ENCODE data around the gene CDK14.

Gene CDK14

DNA sequence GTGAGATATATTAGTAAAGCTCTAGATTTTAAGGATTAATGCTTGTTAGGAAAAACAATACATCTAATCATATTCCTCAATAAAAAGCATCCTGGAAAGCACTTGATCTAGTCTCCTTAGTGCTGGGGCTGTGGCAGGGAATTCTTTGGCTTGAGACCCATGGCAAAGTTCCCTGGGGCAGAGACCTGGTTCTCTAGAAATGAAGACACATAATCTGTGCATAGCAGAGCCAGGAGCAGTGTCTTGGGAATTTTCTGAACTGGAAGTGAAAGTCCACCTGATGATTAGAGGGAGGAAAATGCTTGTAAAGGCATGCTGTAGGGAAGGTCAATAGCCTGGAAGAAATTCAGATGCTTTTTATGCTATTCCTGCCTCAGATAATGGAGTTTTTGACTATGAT lies 247.4 kb downstream of the CDK14 start:
- DNase-seq (ENCODE audit: low read depth), result no peak

- DNase-seq (ENCODE audit: low read depth), result no peak
These were observed 248.3 kb downstream of the CDK14 start for GRCh38 chr7:90844421-90844820.

GRCh38 chr7:90846192-90846591 lies 250.1 kb downstream of the CDK14 start:
- DNase-seq (ENCODE audit: low read depth), result no peak

DNA sequence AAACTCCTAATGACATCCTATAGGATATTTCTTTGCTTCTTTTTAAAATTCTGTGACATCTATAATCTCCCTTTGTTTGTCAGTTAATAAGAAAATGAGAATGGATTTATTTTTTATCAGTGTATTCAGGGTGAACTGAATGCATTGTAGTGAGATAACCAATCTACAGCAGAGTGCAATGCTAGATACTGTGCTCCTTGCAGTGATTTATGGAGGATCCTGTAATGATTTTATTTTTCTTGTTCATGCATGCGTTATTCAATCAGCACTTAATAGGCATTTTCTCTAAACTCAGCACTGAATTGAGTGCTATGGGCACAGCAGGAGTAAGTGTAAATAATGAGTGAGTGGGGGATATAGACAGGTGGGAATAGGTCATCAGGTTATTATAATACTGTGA lies 253.9 kb downstream of the CDK14 start:
- no peak for DNase-seq (ENCODE audit: low read depth)

- DNase-seq (ENCODE audit: low read depth), result no peak
These were observed 254.3 kb downstream of the CDK14 start for GRCh38 chr7:90850471-90850870.

- DNase-seq (ENCODE audit: low read depth), result no peak
These were observed 257.1 kb downstream of the CDK14 start for GRCh38 chr7:90853205-90853604.

- DNase-seq (ENCODE audit: low read depth), result no peak
These were observed 260.4 kb downstream of the CDK14 start for GRCh38 chr7:90856351-90857070.

- no peak for DNase-seq (ENCODE audit: low read depth)
These were observed 261.5 kb downstream of the CDK14 start for GRCh38 chr7:90857603-90858002.

GRCh38 chr7:90858546-90858945 lies 262.4 kb downstream of the CDK14 start:
- DNase-seq (ENCODE audit: low read depth), result no peak

DNA sequence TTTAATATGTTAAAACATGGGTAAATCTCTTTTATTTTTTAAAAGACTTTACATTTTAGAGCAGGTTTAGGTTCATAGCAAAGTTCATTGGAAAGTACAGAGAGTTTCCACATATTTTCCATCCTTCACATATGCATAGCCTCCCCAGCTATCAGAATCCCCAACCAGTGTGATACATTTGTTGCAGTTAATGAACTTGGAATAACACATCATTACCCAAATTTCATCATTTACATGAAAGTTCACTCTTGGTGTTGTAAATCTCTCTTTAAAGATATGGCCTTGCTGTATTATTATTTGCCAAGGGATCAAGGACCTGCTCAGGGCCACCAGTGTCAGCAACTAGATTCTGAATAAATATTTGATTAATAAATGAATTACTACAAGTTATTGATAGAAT lies 263.4 kb downstream of the CDK14 start:
- no peak for DNase-seq (ENCODE audit: low read depth)

GRCh38 chr7:90864088-90864487 lies 268.0 kb downstream of the CDK14 start:
- no peak for DNase-seq (ENCODE audit: low read depth)

- DNase-seq (ENCODE audit: low read depth), result no peak
These were observed 273.2 kb downstream of the CDK14 start for GRCh38 chr7:90869335-90869734.

- no peak for DNase-seq (ENCODE audit: low read depth)
These were observed 280.6 kb downstream of the CDK14 start for GRCh38 chr7:90876701-90877100.

GRCh38 chr7:90877201-90877600 lies 281.1 kb downstream of the CDK14 start:
- no peak for DNase-seq (ENCODE audit: low read depth)

DNA sequence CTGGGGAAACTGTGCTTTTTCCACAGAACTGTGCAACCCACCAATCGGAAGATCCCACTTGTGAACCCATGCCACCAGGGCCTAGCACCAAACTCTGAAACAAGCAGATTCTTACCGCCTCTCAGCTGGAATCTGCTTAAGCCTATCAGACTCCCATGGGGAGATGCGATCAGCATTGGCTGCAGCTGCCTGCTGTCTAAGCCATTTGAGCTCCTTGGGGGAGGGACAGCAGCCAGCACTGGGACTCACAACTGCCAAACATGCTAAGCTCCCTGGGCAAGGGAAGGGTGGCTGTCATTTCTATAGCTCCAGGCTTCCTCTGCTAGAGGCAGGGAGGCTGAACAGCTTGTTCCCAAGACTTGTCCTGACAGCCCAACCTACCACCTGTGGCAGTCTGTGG lies 283.8 kb downstream of the CDK14 start:
- DNase-seq (ENCODE audit: low read depth), result no peak

- no peak for DNase-seq (ENCODE audit: low read depth)
These were observed 290.3 kb downstream of the CDK14 start for GRCh38 chr7:90886416-90886815.

DNA sequence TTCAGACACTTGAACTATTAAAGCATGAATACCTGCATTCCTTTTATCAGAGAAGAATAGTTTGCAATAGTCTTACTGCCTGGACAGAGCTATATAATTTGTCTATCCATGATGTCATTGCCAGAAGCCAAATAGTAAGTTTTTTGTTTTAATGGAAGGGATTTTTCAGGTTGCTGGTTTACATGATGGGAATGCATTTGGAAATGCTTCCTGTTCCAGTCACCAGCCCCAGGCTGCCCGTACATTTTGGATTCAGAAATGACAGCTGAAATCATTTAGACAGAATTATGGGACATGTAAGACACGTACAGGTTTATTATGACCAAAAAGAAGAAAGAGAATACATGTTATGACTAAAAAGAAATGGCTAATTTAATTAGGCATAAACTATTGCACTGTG lies 293.1 kb downstream of the CDK14 start:
- no peak for DNase-seq (ENCODE audit: low read depth)

DNA sequence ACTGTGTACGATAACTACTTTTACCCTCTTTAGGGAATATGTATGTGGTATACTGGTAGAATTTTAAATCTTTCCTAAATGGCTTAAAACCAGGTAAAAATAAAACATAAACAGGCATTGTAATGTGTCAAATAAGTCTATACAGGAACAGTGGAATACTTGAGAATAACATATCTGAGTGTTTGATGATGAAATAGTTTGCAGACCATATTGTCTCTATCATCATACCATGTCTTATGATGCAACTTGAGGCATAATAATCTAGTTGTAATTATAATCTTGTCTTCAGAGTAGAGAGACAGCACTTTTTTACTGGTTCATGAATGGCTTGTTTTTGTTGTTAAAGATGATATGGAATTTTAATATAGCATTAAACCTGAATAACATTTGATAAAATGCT lies 293.5 kb downstream of the CDK14 start:
- DNase-seq (ENCODE audit: low read depth), result no peak

GRCh38 chr7:90891529-90891928 lies 295.4 kb downstream of the CDK14 start:
- DNase-seq (ENCODE audit: low read depth), result no peak

DNA sequence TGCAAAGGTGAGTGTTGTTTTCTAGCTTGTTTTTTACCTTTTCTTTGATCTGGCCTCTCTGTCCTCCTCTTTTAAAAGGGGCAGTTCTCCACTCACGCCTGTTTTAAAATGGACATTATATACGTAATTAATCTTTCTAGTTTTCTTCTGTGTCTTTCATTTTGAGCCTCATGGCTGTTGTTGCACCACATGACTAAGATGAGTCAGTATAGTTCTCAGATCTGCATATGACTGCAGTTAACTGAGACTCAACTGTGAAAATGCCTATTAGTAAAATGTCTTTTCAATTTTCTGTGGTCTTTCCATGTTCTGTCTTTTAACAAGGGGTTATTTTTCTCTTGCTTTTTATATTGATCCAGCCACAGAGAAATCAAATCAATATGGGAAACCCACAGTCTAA lies 296.1 kb downstream of the CDK14 start:
- no peak for DNase-seq (ENCODE audit: low read depth)

GRCh38 chr7:90894122-90894521 lies 298.0 kb downstream of the CDK14 start:
- no peak for DNase-seq (ENCODE audit: low read depth)

DNA sequence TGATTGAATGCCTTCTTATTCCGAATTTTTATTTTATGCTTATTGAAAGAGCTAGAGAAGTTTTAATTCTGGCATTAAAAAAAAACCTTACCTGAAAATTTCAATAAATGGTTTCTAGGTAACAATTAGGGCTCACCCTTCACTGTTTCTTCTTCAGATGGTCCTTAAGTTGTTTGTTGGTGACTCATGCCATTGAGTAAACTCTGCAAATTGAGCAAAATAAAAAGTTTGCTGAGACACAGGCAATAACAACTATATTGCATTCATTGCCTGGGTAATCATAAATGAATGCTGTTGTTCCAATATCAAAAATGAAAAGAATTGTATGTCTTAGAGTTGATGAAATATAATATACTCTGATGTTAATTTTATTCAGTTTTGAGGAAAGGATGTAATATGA lies 300.3 kb downstream of the CDK14 start:
- DNase-seq (ENCODE audit: low read depth), result no peak

- DNase-seq (ENCODE audit: low read depth), result no peak
These were observed 301.9 kb downstream of the CDK14 start for GRCh38 chr7:90897961-90898469.

DNA sequence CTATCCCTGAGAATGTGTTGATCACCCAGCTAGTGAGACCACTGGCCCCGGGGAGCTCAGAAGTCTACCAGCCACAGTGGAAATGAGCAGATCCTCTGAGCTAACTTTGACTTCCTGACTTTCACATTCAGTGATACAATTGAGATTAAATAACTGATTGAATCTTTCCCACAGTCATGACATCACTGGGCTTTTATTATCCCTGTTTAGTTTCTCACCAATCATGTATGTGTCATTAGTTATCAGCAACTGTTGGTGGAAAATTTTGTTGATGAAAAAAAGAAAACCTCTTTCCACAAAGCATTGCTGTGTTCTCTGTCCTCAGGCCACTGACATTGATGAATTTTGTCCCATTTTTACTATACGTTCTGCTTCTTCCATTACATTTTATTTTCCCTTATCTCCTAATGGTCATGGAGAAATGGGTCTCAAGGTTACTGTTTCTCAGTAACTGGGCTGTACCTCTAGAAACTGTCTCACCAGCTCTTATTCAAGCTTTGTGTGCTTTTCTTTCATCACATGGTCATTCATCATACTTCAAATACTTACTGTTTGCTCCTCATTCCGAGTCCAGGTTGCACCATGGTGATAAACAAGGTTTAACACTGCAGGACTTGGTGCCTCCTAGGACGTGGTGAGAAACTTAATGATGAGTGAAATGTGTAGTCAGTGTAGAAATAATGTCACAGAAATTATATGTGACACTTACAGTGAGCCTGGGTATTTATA lies 304.7 kb downstream of the CDK14 start:
- no peak for DNase-seq (ENCODE audit: low read depth)

Data from stimulated activated CD8-positive, alpha-beta memory T cell treated with anti-CD3 and anti-CD28 coated beads, Interleukin-12 subunit alpha, Interleukin-12 subunit beta, amount 100 ng/mL, for 4 hours (primary cell).